ENCODE results near the gene NMB.
A peak's percentile ranks its signal among the peaks of the same experiment; 100 is the strongest.
"Not testable (repeated sequence)": the region's sequence is repeated elsewhere in the genome, so short reads cannot be mapped to it uniquely, and the experiment has no call there.

The NMB gene

GRCh38 chr15:84645997-84646396 is 12.0 kb downstream of the NMB start:
- no peak overlapping the region for H3K4me3 ChIP-seq (ENCODE audit: low read length)
- TF ChIP-seq ZNF274 (IDR thresholded peaks at IDR 0.05; ENCODE audit: low read depth, low read length) = no peak

- no peak for TF ChIP-seq ZNF274 (IDR thresholded peaks at IDR 0.05; ENCODE audit: low read depth, low read length)
- no peak overlapping the region for H3K4me3 ChIP-seq (ENCODE audit: low read length)
Measured at GRCh38 chr15:84645496-84645895, 12.5 kb downstream of the NMB start.

- H3K4me3 ChIP-seq (ENCODE audit: low read length) = no peak overlapping the region
- TF ChIP-seq ZNF274 (IDR thresholded peaks at IDR 0.05; ENCODE audit: low read depth, low read length) = no peak
Measured at GRCh38 chr15:84643838-84644237, 14.2 kb downstream of the NMB start.

- H3K4me3 ChIP-seq (ENCODE audit: low read length) = not testable (repeated sequence)
Measured at GRCh38 chr15:84642640-84643039, 15.4 kb downstream of the NMB start.

GRCh38 chr15:84641871-84642270 is 16.1 kb downstream of the NMB start:
- H3K4me3 ChIP-seq (ENCODE audit: low read length) = not testable (repeated sequence)

- TF ChIP-seq ZNF274 (IDR thresholded peaks at IDR 0.05; ENCODE audit: low read depth, low read length) = no peak
- no peak overlapping the region for H3K4me3 ChIP-seq (ENCODE audit: low read length)
Measured at GRCh38 chr15:84638103-84638502, 19.9 kb downstream of the NMB start.

GRCh38 chr15:84634228-84634837 is 23.7 kb downstream of the NMB start:
- peak overlapping the region; percentile 47 for H3K4me3 ChIP-seq (ENCODE audit: low read length)
- TF ChIP-seq ZNF274 (IDR thresholded peaks at IDR 0.05; ENCODE audit: low read depth, low read length) = no peak

- no peak for TF ChIP-seq ZNF274 (IDR thresholded peaks at IDR 0.05; ENCODE audit: low read depth, low read length)
- peak overlapping the region; percentile 47 for H3K4me3 ChIP-seq (ENCODE audit: low read length)
Measured at GRCh38 chr15:84633311-84634227, 24.4 kb downstream of the NMB start.

GRCh38 chr15:84631706-84632272 is 26.2 kb downstream of the NMB start:
- peak overlapping the region; percentile 69 for H3K4me3 ChIP-seq (ENCODE audit: low read length)
- TF ChIP-seq ZNF274 (IDR thresholded peaks at IDR 0.05; ENCODE audit: low read depth, low read length) = no peak

GRCh38 chr15:84629033-84629432 is 29.0 kb downstream of the NMB start:
- H3K4me3 ChIP-seq (ENCODE audit: low read length) = no peak overlapping the region
- TF ChIP-seq ZNF274 (IDR thresholded peaks at IDR 0.05; ENCODE audit: low read depth, low read length) = no peak

- H3K4me3 ChIP-seq (ENCODE audit: low read length) = no peak overlapping the region
- no peak for TF ChIP-seq ZNF274 (IDR thresholded peaks at IDR 0.05; ENCODE audit: low read depth, low read length)
Measured at GRCh38 chr15:84625123-84625522, 32.9 kb downstream of the NMB start.

- no peak for TF ChIP-seq ZNF274 (IDR thresholded peaks at IDR 0.05; ENCODE audit: low read depth, low read length)
- no peak overlapping the region for H3K4me3 ChIP-seq (ENCODE audit: low read length)
Measured at GRCh38 chr15:84624359-84624758, 33.6 kb downstream of the NMB start.

GRCh38 chr15:84621358-84621979 is 36.5 kb downstream of the NMB start:
- no peak; the same call in none of the 2 replicates for TF ChIP-seq ZNF274 (IDR thresholded peaks at IDR 0.05; ENCODE audit: low read depth, low read length)
- H3K4me3 ChIP-seq (ENCODE audit: low read length) = no peak overlapping the region

GRCh38 chr15:84620626-84621025 is 37.4 kb downstream of the NMB start:
- TF ChIP-seq ZNF274 (IDR thresholded peaks at IDR 0.05; ENCODE audit: low read depth, low read length) = no peak
- no peak overlapping the region for H3K4me3 ChIP-seq (ENCODE audit: low read length)

GRCh38 chr15:84616235-84616634 is 41.8 kb downstream of the NMB start:
- no peak overlapping the region for H3K4me3 ChIP-seq (ENCODE audit: low read length)
- TF ChIP-seq ZNF274 (IDR thresholded peaks at IDR 0.05; ENCODE audit: low read depth, low read length) = no peak

Measured in GM08714 (cell line).